ENCODE measurements around the gene ABI3.

ABI3 gene

GRCh38 chr17:49229076-49229804 lies 18.7 kb downstream of the ABI3 start:
- TF ChIP-seq ZFX (IDR thresholded peaks at IDR 0.05): no peak
- TF ChIP-seq, protein P1, sequence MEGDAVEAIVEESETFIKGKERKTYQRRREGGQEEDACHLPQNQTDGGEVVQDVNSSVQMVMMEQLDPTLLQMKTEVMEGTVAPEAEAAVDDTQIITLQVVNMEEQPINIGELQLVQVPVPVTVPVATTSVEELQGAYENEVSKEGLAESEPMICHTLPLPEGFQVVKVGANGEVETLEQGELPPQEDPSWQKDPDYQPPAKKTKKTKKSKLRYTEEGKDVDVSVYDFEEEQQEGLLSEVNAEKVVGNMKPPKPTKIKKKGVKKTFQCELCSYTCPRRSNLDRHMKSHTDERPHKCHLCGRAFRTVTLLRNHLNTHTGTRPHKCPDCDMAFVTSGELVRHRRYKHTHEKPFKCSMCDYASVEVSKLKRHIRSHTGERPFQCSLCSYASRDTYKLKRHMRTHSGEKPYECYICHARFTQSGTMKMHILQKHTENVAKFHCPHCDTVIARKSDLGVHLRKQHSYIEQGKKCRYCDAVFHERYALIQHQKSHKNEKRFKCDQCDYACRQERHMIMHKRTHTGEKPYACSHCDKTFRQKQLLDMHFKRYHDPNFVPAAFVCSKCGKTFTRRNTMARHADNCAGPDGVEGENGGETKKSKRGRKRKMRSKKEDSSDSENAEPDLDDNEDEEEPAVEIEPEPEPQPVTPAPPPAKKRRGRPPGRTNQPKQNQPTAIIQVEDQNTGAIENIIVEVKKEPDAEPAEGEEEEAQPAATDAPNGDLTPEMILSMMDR (conservative IDR thresholded peaks at IDR 0.05): no peak
- no peak overlapping the region for H3K27ac ChIP-seq

DNA sequence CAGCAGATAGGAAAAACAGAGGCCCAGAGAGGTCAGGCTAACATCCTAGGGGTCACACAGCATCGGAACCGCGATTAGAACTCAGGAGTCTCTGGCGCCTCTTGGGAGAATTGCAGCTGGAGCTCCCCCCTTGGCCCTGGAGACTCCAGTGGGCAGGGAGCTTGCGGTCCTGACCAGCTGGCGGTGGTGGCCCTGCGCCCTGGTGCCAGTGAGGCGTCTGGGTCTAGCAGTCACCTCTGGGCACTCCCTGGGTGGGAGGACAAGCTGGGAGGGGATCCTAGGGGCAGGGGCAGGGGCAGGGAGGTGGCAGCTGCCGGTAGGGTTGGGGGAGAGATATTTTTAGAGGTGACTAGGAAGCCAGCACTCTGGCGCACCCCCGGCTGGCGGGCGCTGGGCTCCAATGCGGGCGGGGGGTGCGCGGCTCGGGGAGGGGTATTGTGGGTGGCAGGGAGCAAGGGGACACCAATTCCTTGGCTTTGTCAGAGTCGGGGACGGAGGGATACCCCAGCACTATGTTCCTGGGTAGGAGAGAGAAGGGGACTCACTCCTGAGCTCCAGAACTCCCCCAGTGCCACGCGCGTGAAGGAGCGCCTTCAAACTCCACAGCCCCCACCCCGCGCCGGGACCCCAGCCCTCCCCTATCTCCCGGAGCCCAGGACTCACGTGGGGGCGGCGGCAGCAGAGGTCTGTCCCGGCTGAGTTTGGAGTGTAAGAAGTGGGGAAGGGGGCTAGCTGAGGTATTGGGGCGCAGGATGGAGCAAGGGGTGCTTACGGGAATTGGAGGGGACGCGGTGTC lies 19.5 kb downstream of the ABI3 start:
- TF ChIP-seq ZFX (IDR thresholded peaks at IDR 0.05): no peak
- TF ChIP-seq, protein P1 (conservative IDR thresholded peaks at IDR 0.05): no peak

GRCh38 chr17:49230636-49231562 lies 20.4 kb downstream of the ABI3 start, which contains the start of gene PHOSPHO1:
Gene PHOSPHO1, minus strand, starts transcription at chr17:49230787. Its CDS starts 4,096 bp downstream, at chr17:49226691.
- TF ChIP-seq, protein P1 (conservative IDR thresholded peaks at IDR 0.05): no peak
- TF ChIP-seq ZFX (IDR thresholded peaks at IDR 0.05): no peak
- peak within 1 kb of the TSS; percentile 8 for H3K27ac ChIP-seq

More for the DNA sequence above, 19.5 kb downstream of the ABI3 start:
- H3K27ac ChIP-seq: peak overlapping the region; percentile 8

DNA sequence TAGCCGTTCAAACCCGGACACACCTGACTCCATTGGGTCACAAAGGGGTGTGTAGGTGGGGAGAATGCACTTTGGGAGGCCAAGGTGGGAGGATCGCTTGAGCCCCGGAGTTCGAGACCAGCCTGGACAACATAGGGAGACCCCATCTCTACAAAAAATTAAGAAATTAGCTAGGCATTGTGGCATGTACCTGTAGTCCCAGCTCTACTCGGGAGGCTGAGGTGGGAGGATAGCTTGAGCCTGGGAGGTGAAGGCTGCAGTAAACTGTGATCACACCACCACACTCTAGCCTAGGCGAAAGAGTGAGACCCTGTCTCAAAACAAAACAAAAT lies 21.0 kb downstream of the ABI3 start:
- no peak overlapping the region for H3K27ac ChIP-seq
- TF ChIP-seq ZFX (IDR thresholded peaks at IDR 0.05): no peak
- TF ChIP-seq, protein P1 (conservative IDR thresholded peaks at IDR 0.05): no peak

- TF ChIP-seq ZFX (IDR thresholded peaks at IDR 0.05): no peak
- TF ChIP-seq, protein P1 (conservative IDR thresholded peaks at IDR 0.05): no peak
- H3K27ac ChIP-seq: no peak overlapping the region
Observed at GRCh38 chr17:49234509-49235080, 24.1 kb downstream of the ABI3 start.

GRCh38 chr17:49235896-49236295 lies 25.4 kb downstream of the ABI3 start:
- TF ChIP-seq, protein P1 (conservative IDR thresholded peaks at IDR 0.05): no peak
- TF ChIP-seq ZFX (IDR thresholded peaks at IDR 0.05): no peak

More at GRCh38 chr17:49235896-49236295, 25.4 kb downstream of the ABI3 start:
- H3K27ac ChIP-seq: no peak overlapping the region

Measured in C4-2B (cell line).